Stimulated activated naive CD8-positive, alpha-beta T cell treated with anti-CD3 and anti-CD28 coated beads, Interleukin-15, amount 100 ng/mL, for 72 hours (primary cell): ENCODE data around the gene FNBP1.
A peak's percentile ranks its signal among the peaks of the same experiment; 100 is the strongest.

Experiments
- ATAC-seq: fragments of 150-1000 bp; cut with Tn5 transposase; 2 replicates; pipeline ENCODE4 v1.10.0; 2021; ENCODE audit warnings: mild to moderate bottlenecking, moderate library complexity
- DNase-seq, 2 donors: peaks; one replicate each; pipeline ENCODE4 v3.0.0; 2021 to 2022
- H3K27ac Mint-ChIP-seq, 2 donors: one replicate each; pipeline ENCODE4 v1.8.0; 2022; ENCODE audit warnings: mild to moderate bottlenecking in 2 of 2, mixed read lengths in 2 of 2, moderate library complexity in 2 of 2
- H3K27me3 Mint-ChIP-seq: one replicate; pipeline ENCODE4 v1.8.0; 2022; ENCODE audit warnings: mixed read lengths
- H3K4me1 Mint-ChIP-seq: one replicate; pipeline ENCODE4 v1.8.0; 2022; ENCODE audit warnings: mild to moderate bottlenecking, mixed read lengths
- H3K4me3 Mint-ChIP-seq, 2 donors: one replicate each; pipeline ENCODE4 v1.8.0; 2022; ENCODE audit warnings: mild to moderate bottlenecking in 2 of 2, mixed read lengths in 2 of 2, moderate library complexity in 1 of 2
- H3K9me3 Mint-ChIP-seq, 2 donors: one replicate each; pipeline ENCODE4 v1.8.0; 2022; ENCODE audit warnings: mixed read lengths in 2 of 2

FNBP1 gene

DNA sequence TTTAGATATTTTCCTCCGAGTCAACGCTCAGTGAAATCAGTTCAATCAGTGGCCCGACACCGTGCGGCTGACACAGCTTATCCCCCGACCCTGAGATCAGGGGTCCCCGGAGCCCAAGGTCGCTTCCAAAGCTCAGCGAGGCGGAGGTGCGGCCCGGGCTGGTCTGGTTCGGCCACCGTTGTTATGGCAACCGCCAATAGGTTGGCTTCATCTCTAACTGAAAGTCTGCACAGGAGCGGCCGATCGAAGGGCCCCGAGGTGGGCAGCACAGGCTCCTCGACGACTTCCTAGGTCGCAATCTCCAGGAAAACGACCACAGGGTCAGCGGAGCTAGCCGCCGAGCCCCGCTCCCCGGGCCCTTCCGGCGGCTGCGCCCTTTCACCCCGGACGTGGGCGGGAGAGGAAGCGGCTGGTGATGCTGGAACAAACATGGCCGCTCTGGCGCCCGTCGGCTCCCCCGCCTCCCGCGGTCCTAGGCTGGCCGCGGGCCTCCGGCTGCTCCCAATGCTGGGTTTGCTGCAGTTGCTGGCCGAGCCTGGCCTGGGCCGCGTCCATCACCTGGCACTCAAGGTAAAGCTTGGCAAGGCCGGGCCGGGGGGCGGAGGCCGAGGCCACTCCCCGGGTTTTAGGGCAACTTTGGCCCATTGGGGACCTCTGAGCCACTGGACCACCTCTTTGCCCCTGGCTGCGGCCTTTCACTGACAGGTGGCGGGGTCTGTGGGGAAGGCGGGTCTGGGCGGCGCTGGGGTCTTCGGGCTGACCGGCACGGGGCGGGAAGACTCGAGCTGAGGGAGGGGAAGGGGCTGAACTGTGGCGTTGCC, 10.7 kb upstream of the FNBP1 start, which contains the start of gene GPR107:
TSS of gene GPR107 (plus strand) at position 403 of the 821 bp plus-strand sequence. CDS start at position 430, 27 bp downstream.
- H3K4me1 Mint-ChIP-seq = peaks cover 47% of the 10 kb centered on the region
- no peaks in the 10 kb centered on the region for H3K9me3 Mint-ChIP-seq
- peak within 1 kb of the TSS; percentile 94 for H3K4me3 Mint-ChIP-seq
- peak; percentile 79 to 83 for DNase-seq
- no peaks in the 10 kb centered on the region for H3K27me3 Mint-ChIP-seq
- H3K27ac Mint-ChIP-seq = peak within 1 kb of the TSS; percentile 94 to 96
- ATAC-seq = peak; percentile 97

DNA sequence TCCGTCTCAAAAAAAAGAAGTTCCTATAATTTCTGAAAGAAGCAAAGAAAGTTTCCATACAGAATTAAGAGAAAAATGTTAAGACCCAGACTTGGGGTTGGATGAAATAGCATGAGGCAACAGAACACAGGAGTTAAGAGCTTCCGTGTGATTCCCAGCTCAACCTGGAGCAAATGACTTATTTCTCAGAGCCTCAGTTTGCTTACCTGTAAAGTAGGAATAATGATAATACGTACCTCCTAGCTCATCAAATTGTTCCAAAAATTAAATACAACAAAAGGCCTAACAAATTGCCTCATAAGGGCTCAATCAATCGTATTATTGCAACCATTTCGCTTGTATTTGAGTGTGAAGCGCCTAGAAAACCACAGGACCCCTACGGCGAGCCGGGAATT, 10.1 kb upstream of the FNBP1 start:
- H3K27me3 Mint-ChIP-seq = no peaks in the 10 kb centered on the region
- H3K4me3 Mint-ChIP-seq = peak overlapping the region; percentile 94
- peaks cover 43% of the 10 kb centered on the region for H3K4me1 Mint-ChIP-seq
- H3K27ac Mint-ChIP-seq = peak overlapping the region; percentile 81 to 94
- ATAC-seq (no peak), DNase-seq (no peak)
- H3K9me3 Mint-ChIP-seq = no peaks in the 10 kb centered on the region

DNA sequence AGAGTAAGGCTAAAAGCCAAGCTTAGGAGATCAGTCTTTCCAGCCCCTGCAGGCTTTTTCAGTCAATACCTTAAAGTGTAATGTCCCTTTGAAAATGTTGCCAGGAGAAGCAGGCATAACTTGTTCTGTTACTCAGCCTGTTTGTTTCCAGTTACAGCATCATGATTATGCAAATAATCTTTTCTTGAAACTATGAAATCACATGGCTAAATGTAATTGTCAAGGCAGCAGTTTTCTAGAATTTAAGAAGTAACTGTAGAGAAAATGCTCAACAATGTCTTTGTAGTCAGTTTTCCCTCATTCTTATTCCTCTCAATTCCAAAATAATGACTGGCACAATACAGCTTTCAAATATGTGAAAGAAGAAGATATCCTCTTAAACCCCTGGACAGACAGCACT, 8.9 kb upstream of the FNBP1 start:
- H3K27me3 Mint-ChIP-seq = no peaks in the 10 kb centered on the region
- DNase-seq = no peak
- H3K27ac Mint-ChIP-seq = no peak overlapping the region
- no peaks in the 10 kb centered on the region for H3K9me3 Mint-ChIP-seq
- peak overlapping the region; percentile 94 for H3K4me3 Mint-ChIP-seq
- H3K4me1 Mint-ChIP-seq = peaks cover 39% of the 10 kb centered on the region
- ATAC-seq = no peak

DNA sequence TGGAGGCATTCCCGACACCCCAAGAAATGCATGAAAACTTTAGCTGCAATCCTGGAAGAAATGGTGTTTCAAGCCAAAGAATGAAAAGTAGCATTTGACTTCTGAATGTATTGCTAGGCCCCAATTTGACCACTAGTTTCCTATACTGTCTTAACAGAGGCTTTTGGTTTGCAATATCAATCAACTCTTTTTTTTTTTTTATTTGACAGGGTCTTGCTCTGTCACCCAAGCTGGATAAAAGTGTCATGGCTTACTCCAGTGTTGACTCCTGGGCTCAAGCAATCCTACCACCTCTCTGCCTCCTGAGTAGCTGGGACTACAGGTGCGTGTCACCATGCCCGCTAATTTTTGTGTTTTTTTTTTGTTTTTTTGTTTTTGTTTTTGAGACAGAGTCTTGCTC, 7.5 kb upstream of the FNBP1 start:
- Mint-ChIP-seq H3K4me3 (peak overlapping the region in 1 of 2 donors; percentile 18), H3K9me3 (no peaks in the 10 kb centered on the region), H3K27me3 (no peaks in the 10 kb centered on the region), H3K4me1 (peaks cover 42% of the 10 kb centered on the region), H3K27ac (no peak overlapping the region)
- ATAC-seq (no peak), DNase-seq (no peak)

DNA sequence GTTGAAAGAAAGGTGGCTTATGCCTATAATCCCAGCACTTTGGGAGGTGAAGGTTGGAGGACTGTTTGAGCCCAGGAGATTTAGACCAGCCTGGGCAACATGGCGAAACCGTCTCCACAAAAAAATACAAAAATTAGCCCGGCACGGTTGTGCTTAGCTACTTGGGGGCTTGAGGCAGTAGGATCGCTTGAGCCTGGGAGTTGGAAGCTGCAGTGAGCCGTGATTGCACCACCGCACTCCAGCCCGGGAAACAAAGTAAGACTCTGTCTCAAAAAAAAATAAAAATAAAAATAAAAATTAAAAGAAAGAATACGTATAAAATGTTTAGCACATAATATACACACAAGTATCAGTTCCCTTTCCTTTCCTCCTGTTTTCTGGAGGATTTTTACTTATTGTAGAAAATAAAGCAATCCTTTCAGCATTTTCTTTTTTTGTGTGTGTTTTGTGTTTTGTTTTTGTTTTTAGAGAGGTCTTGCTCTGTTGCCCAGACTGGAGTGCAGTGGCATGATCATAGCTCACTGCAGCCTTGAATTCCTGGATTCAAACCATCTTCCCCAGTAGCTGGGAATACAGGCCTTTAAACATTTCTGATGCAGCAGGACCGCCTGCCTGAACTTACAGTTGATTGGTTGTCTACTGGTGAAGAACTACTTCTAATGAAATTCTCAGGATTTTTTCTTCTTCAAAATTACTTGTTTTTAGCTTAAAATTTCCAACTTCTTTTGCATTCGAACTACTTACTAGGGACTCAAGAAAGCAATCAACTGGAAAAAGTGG, 6.6 kb upstream of the FNBP1 start:
- Mint-ChIP-seq H3K4me1 (peaks cover 43% of the 10 kb centered on the region), H3K4me3 (no peak overlapping the region), H3K27ac (no peak overlapping the region), H3K27me3 (no peaks in the 10 kb centered on the region), H3K9me3 (no peaks in the 10 kb centered on the region)
- ATAC-seq (no peak), DNase-seq (no peak)

DNA sequence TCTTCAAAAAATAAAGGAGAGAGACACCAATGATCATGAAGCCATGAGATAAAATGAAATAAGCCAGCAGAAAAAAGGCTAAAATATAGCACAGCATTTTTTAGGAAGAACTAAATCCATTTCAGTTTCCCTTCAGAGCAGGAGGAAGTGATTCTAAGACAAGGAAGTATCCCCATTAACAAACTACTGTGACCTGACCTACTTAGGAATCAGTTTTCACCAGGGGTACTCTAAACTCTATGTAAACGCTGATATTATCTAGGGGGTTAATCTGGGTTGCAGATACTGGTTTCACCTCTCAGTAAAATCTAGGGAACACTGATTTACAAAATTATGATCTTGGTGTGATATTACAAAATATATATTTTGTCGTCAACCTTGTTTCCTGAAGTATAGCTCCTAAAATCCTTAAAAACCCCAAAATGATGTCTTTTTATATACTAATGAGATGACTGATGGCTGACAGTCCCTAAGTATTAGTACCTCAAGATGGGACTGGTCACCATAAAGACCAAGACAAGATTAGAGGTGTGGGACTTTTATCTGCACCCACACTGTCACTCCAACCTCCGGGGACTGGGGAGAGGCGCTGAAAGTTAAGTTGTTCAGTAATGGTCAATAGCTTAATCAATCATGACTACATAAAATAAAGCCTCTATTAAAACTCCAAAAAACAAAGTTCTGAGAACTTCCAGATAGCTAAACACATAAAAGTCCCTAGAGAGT, 2.9 kb upstream of the FNBP1 start:
- no peak for ATAC-seq
- H3K4me3 Mint-ChIP-seq = peak overlapping the region in 1 of 2 donors; percentile 36
- no peaks in the 10 kb centered on the region for H3K9me3 Mint-ChIP-seq
- peaks cover 38% of the 10 kb centered on the region for H3K4me1 Mint-ChIP-seq
- no peaks in the 10 kb centered on the region for H3K27me3 Mint-ChIP-seq
- H3K27ac Mint-ChIP-seq = no peak overlapping the region
- DNase-seq = no peak

DNA sequence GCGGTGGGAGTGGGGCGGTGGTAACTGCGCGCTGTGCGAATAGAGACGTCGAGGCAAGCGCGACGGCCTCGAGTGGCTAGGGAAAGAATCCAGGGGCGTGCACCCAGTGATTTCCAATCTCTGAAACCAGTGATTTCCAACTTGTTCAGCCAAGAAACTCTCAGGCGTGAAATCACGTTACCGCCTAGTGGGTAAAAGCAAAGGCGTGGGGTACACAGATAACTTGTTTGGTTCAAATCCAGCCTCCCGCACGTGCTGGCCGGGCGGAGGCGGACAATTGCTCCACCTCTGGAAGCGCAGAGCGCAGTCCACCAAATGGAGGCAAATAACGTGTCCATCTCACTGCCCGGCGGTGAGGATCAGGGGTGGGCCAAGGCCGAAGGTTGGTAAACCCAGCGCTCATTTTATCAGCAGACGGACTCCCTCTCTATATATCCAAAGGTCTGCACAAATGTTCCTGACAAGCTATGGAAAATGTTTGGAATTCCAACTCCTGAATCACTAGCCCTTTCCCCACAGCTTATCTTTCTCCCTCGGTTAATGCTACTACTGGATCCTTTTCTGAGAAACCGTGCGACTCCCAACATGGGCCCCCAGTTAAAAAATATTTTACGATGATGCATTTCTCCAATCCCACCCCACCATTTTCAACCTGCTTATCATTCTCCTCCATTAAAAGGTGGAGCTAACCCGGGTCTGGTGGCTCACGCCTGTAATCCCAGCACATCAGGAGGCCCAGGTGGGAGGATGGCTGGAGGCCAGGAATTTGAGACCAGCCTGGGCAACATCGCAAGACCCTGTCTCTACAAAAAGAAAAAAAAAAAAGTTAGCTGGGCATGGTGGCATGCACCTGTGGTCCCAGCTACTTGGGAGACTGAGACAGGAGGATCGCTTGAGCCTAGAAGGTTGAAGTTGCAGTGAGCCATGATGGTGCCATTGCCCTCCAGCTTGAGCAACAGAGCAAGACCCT, 950 bp upstream of the FNBP1 start:
- Mint-ChIP-seq H3K27ac (peak overlapping the region; percentile 57 to 77), H3K4me3 (peak overlapping the region; percentile 92 to 100), H3K27me3 (no peaks in the 10 kb centered on the region), H3K4me1 (peaks cover 26% of the 10 kb centered on the region), H3K9me3 (no peaks in the 10 kb centered on the region)
- DNase-seq = no peak
- ATAC-seq = no peak

DNA sequence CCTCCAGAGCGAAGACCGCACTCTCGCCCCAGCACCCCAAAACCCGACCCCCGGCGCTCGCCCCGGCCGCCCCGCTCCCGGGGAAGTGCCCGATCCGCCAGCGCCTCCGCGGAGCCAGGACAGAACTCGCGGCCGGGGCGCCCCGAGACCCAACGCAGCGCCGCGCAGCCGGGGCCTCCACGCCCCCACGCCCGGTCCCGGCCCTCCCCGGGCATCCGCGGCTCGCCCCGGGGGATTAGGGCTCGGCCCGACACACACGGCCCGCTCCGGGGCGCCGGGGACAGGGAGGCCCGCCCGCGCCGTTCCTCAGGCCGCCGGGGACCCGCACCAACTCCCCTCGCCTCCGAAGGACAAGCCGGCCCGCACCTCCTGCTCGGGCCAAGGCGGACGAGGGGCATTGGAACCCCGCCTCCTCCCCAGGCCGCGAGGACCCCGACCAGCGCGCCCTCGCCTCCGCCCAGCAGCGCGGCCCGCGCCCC, 544 bp downstream of the FNBP1 start:
- Mint-ChIP-seq H3K27me3 (no peaks in the 10 kb centered on the region), H3K4me1 (peaks cover 37% of the 10 kb centered on the region), H3K4me3 (peak overlapping the region; percentile 100), H3K9me3 (no peaks in the 10 kb centered on the region), H3K27ac (peak overlapping the region; percentile 99 to 100)
- DNase-seq (peak; percentile 42 to 54), ATAC-seq (peak; percentile 39)

DNA sequence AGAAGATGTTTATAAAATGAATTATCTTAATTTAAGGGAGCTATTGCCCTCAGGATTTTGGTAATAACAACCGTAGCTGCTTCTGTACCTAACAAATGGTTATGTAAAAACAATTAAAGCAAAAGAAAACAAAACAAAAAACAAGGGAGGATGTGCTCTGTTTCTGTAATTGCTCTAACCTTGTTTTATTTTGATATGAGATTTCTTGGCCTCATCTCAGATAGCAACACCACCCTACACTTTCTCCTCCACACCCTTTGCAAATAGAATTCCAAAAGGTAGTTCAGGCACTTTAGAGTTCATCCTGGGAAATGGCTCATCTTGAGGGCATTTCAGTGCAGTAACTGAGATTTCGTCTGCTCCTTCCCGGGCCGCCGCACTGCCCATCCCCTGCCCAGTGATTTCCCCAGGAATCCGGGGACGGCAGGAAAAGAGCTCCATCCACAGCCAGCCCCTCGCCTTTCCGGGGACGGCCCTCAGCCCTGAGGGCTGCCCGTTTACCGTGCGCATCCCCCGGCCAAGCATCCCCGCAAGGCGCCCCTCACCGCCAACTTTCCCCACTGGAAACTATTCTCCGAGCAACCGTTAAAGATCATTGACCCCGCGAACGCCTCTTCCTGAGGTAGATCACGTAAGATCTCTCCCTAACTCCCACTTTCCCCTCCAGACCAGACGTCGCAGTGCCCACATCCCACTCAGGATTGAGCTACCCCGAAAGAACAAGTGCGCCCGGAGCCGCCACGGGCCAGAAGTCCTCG, 1.2 kb downstream of the FNBP1 start:
- Mint-ChIP-seq H3K4me1 (peaks cover 43% of the 10 kb centered on the region), H3K4me3 (peak overlapping the region; percentile 100), H3K27me3 (no peaks in the 10 kb centered on the region), H3K9me3 (no peaks in the 10 kb centered on the region), H3K27ac (peak overlapping the region; percentile 99 to 100)
- DNase-seq (no peak), ATAC-seq (no peak)

DNA sequence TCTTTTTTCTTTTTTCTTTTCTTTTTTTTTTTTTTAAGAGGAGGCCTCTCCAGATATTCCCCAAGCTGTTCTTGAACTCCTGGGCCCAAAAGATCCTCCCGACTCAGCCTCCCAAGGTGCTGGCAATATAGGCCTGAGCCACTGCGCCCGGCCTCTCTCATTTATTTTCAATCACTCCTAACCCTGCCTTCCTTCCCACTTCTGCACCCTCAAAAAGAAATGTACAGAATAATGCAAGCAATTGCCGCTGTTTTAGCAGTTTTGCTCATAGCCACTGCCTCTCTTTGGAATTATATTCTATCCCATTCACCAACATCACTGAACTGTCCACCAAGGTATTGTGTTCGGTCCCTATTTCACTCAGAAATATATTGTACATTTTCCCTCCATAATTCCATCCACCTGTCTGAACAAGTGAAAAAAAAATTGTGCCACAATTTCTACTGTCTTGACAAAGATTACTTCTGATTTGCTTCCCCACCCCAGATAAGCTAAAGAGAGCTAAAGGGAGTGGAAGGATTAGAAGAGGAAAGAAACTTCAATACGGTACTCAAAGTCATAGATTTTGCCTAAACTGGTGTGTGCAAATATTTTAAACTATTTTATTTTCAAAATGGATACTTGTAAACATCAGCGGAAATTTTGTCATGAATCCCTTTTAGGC, 1.9 kb downstream of the FNBP1 start:
- peaks cover 50% of the 10 kb centered on the region for H3K4me1 Mint-ChIP-seq
- ATAC-seq (no peak), DNase-seq (no peak)

DNA sequence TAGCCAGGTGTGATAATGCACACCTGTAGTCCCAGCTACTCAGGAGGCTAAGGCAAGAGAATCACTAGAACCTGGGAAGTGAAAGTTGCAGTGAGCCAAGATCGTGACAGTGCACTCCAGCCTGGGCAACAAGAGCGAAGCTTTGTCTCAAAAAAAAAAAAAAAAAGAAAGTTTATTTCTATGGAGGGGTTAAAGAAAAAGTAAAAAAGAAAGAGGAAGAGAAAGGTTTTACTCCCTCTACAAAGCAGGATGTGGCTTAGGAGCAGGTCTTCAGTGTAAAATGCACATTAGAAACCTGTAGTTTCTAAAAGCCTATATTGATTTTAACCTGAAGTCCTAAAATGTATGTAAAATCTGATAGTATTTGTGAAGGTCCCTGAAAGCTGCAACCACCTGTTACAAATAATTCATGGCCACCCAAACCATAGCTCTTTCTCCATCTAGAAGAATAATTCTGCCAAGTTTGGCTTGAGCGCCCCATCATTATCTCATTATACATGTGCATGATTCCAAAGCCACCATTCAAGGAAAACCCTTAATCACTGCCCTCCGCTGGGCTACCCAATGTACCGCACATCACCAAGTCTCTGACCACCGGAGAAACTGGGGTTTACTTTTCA, 3.4 kb downstream of the FNBP1 start:
- Mint-ChIP-seq H3K9me3 (no peaks in the 10 kb centered on the region), H3K27ac (peak overlapping the region; percentile 93 to 98), H3K4me1 (peaks cover 54% of the 10 kb centered on the region), H3K4me3 (peak overlapping the region; percentile 99 to 100), H3K27me3 (no peaks in the 10 kb centered on the region)
- ATAC-seq = no peak
- no peak for DNase-seq

More for the DNA sequence above, 1.9 kb downstream of the FNBP1 start:
- Mint-ChIP-seq H3K27me3 (no peaks in the 10 kb centered on the region), H3K27ac (peak overlapping the region; percentile 99 to 100), H3K9me3 (no peaks in the 10 kb centered on the region), H3K4me3 (peak overlapping the region; percentile 100)

DNA sequence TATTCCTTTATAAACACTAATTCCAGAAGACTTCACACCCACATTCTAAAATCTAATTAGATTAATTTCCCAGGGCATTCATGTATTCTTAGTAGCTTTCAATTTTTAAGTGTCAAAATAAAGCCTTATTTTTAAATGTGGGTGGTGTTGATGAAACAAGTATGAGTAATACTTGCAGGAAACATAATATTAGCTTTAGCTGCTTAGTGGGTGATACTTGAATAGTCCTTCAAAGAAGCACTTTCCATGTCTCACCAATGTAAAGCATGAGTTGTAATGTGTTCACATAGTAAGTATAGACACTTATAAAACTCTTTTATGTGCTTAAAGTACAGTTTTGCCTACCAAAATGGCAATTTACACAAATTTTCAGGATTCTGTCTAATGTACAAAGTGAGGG, 6.9 kb downstream of the FNBP1 start:
- Mint-ChIP-seq H3K9me3 (no peaks in the 10 kb centered on the region), H3K4me3 (peak overlapping the region; percentile 84 to 100), H3K27ac (peak overlapping the region; percentile 87 to 91), H3K4me1 (peaks cover 73% of the 10 kb centered on the region), H3K27me3 (no peaks in the 10 kb centered on the region)
- ATAC-seq (peak; percentile 57), DNase-seq (no peak)

DNA sequence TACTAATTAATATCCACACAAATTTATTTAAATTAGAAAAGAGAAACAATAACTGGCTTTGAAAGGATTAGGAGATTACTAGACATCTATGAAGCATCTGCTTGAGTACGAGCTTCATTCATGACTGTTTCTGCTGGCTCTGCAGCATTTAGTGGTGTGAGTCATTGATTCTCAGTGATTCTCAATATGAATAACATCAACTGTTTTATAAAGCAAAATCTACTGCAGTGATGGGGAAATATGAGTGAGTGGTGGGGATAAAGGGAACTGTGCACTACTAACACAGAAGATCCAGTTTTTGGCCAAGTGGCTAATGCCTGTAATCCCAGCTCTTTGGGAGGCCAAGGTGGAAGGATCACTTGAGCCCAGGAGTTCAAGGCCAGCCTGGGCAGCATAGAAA, 8.4 kb downstream of the FNBP1 start:
- Mint-ChIP-seq H3K27me3 (no peaks in the 10 kb centered on the region), H3K27ac (peak overlapping the region; percentile 82 to 94), H3K9me3 (no peaks in the 10 kb centered on the region), H3K4me3 (peak overlapping the region; percentile 53 to 84), H3K4me1 (peaks cover 89% of the 10 kb centered on the region)
- ATAC-seq = peak; percentile 72
- peak in 1 of 2 donors; percentile 35 for DNase-seq
